AG04449 (cell line): ENCODE results near the gene MAD1L1.
"Not testable (repeated sequence)": the region's sequence is repeated elsewhere in the genome, so short reads cannot be mapped to it uniquely, and the experiment has no call there.

Experiments used
- CTCF ChIA-PET: fragments of 350-600 bp; formaldehyde crosslinking; extraction: SDS; loops from one replicate; lab custom pipeline; 2021; ENCODE audit warnings: antibody characterized with exemption; lab: Yijun Ruan, JAX
- POLR2A ChIA-PET: fragments of 400-600, 350-600 bp; formaldehyde crosslinking; extraction: SDS; loops from one replicate; lab custom pipeline; 2020; ENCODE audit warnings: antibody characterized with exemption, inconsistent platforms; lab: Yijun Ruan, JAX
- DNase-seq: peaks from one replicate; pipeline ENCODE4 v3.0.0-alpha.2; 2010; ENCODE audit warnings: low read depth, low spot score
- H3K4me3 ChIP-seq: 2 replicates; pipeline ENCODE4 v1.5.1; 2011; ENCODE audit warnings: low read depth, mild to moderate bottlenecking, control low read depth, low read length
- TF ChIP-seq, protein P1 (sequence below): IDR thresholded peaks from one replicate; pipeline ENCODE4 v1.5.1; 2011; ENCODE audit warnings: mild to moderate bottlenecking, moderate library complexity, low read length, control low read depth, inconsistent platforms; ENCODE audit not compliant: insufficient read depth; ENCODE audit errors: missing control alignments

The MAD1L1 gene

DNA sequence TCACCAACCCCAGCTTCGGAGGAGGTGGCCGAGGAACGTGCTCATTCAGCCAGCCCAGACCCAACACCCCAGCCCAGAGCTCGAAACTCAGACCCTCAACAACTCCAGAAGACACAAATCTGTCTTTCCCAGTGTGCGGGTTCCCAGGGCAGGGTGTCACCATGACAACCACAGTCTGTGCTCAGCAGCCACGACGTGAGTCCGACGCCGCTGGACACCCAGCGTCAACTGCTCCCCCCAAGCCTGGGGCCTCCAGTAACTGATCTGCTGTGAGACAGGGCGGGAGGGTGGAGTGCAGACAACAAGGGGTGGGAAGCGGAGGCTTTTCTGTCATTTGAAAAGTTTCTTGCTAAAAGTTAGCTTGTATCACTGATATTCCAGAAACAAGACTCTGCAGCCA is 167.2 kb downstream of the MAD1L1 start:
- TF ChIP-seq, protein P1, sequence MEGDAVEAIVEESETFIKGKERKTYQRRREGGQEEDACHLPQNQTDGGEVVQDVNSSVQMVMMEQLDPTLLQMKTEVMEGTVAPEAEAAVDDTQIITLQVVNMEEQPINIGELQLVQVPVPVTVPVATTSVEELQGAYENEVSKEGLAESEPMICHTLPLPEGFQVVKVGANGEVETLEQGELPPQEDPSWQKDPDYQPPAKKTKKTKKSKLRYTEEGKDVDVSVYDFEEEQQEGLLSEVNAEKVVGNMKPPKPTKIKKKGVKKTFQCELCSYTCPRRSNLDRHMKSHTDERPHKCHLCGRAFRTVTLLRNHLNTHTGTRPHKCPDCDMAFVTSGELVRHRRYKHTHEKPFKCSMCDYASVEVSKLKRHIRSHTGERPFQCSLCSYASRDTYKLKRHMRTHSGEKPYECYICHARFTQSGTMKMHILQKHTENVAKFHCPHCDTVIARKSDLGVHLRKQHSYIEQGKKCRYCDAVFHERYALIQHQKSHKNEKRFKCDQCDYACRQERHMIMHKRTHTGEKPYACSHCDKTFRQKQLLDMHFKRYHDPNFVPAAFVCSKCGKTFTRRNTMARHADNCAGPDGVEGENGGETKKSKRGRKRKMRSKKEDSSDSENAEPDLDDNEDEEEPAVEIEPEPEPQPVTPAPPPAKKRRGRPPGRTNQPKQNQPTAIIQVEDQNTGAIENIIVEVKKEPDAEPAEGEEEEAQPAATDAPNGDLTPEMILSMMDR, result no peak
- POLR2A ChIA-PET, result no interaction called here
- DNase-seq, result no peak
- H3K4me3 ChIP-seq, result no peak overlapping the region
- CTCF ChIA-PET, result interaction anchor here (0.6 to 0.9 kb wide), 4 partner anchors 10 to 158 kb away, joined by 3 to 4 read pairs (median 3); no protein-coding TSS in a partner anchor

DNA sequence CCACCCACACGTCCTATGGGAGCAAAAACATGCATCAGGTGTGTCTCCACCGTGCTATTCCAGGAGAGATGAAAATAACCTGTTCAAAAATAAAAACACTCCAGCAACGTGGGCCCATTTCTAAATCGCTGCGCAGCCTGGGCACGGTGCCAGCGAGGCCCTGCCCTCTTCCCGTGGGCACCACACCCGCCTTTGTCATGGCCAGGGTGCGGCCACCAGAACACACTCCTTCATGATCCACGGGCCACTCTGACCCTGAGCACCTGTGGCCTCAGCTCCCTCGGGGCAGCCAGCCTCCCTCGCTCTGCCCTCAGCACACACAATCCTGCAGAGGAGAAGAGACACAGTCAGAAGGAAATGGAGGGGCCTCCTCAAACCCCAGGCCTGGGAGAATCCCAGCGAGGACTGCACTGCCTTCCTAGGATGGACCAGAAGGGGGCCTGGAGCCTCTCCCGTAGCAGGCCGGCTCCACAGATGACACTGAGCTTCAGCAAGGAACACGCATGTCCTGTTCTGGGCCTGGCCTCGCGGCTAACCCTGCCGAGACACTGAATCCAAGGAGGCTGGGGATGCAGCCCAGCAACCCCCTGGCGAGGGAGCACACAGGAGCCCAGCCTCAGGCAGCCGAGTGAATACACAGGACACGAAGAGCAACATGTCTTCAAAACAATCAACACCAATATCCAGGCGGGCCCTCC is 169.0 kb downstream of the MAD1L1 start:
- H3K4me3 ChIP-seq, result no peak overlapping the region
- POLR2A ChIA-PET, result no interaction called here
- CTCF ChIA-PET, result interaction anchor here (1.1 to 1.9 kb wide), 3 partner anchors 8 to 33 kb away, joined by 3 to 9 read pairs (median 5); no protein-coding TSS in a partner anchor
- no peak for DNase-seq
- TF ChIP-seq, protein P1, result peak; percentile 61

DNA sequence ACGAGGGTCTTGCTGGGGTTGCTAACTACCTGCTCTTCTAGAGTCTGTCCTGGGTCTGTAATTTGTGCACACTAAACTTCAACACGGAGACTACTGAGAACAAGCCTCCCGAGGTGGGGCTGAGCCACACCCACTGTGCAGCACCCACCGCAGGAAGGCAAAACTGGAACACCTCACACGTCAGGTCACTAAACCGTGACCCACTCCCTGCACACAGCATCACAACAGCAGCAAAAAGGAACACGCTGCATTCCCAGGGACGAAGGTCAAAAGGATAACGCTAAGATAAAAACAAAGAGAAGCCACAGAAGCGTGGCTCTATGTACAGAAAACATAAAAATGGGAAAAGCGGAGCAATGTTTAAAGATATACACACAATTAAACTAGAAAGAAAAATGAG is 170.1 kb downstream of the MAD1L1 start:
- no peak overlapping the region for H3K4me3 ChIP-seq
- POLR2A ChIA-PET, result no interaction called here
- CTCF ChIA-PET, result interaction anchor here (1.9 kb wide), 1 partner anchor 10 kb away, joined by 9 read pairs; no protein-coding TSS in a partner anchor
- TF ChIP-seq, protein P1, result no peak
- no peak for DNase-seq

DNA sequence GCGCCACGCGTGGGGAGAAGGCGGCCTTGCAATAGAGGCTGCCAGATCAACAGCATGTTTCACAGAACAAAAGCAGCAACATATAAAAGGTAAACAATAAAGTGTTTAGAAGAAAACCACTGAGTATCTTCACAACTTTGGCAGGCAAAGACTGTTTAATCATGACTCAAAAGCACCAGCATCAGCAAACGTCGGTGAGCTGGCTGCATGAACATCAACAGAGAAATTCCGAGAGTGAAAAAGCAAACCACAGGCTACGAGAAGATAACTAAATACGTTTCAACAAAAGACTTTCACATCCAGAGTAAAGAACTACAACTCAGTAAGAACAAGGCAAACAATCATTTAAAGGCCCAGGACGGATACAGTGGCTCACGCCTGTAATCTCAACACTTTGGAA is 172.0 kb downstream of the MAD1L1 start:
- TF ChIP-seq, protein P1, result no peak
- POLR2A ChIA-PET, result no interaction called here
- CTCF ChIA-PET, result no interaction called here
- no peak for DNase-seq
- H3K4me3 ChIP-seq, result no peak overlapping the region

DNA sequence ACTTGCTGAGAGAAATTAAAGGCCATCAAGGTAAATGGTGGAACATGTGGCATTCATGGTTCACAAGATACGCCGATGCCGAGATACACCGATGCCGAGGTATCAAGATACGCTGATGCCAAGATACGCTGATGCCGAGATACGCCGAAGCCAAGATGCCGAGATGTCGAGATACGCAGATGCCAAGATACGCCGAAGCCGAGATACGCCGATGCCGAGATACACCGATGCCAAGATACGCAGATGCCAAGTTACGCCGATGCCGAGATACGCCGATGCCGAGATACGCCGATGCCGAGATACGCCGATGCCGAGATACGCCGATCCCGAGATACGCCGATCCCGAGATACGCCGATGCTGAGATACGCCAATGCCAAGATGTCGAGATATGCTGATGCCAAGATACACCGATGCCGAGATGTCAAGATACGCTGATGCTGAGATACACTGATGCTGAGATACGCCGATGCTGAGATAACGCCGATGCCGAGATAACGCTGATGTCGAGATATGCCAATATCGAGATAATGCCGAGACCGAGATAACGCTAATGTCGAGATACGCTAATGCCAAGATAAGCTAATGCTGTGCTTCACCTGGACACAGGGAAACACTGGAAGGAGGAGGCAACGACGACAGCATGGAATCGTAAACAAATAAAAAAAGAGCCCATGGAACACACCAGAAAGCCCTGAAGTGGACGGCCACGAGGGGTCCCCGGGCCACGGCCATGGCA is 172.6 kb downstream of the MAD1L1 start:
- TF ChIP-seq, protein P1, result no peak
- ChIA-PET POLR2A (no interaction called here), CTCF (no interaction called here)
- no peak for DNase-seq
- H3K4me3 ChIP-seq, result no peak overlapping the region

DNA sequence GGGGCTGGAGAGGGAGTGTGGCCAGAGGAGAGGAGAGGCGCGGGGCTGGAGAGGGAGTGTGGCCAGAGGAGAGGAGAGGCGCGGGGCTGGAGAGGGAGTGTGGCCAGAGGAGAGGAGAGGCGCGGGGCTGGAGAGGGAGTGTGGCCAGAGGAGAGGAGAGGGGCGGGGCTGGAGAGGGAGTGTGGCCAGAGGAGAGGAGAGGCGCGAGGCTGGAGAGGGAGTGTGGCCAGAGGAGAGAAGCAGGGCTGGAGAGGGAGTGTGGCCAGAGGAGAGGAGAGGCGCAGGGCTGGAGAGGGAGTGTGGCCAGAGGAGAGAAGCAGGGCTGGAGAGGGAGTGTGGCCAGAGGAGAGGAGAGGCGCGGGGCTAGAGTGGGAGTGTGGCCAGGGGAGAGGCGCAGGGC is 174.5 kb downstream of the MAD1L1 start:
- CTCF ChIA-PET, POLR2A ChIA-PET, DNase-seq: not testable (repeated sequence)

More for the DNA sequence above, 174.5 kb downstream of the MAD1L1 start:
- H3K4me3 ChIP-seq, result not testable (repeated sequence)
